Gastrocnemius medialis (tissue), 4 donors: ENCODE measurements around the gene GMCL1. TPM values are rescaled to one million over a fixed set of nuclear protein-coding genes. Genes with fewer than 3 reads are reported as not detected.

Experiments
- ATAC-seq, 2 donors: fragments of 150-250 bp; one replicate each; pipeline ENCODE4 v1.9.1; 2016
- DNase-seq, 2 donors: peaks; one replicate each; pipeline ENCODE4 v3.0.0-alpha.2; 2019
- H3K27ac ChIP-seq, 4 donors: fragments of 200-600 bp; sonication (generic); 1 replicate in 1 of 4; 2 replicates in 3 of 4; pipeline ENCODE4 v1.5.1; 2016 to 2018; ENCODE audit warnings: mild to moderate bottlenecking in 2 of 4, moderate library complexity in 1 of 4
- H3K27me3 ChIP-seq, 3 donors: fragments of 200-600 bp; sonication (generic) in 2 of 3; 1 replicate in 1 of 3; 2 replicates in 2 of 3; pipeline versions ENCODE4 v1.5.1 to v1.6.0; 2016 to 2019; ENCODE audit warnings: mild to moderate bottlenecking in 1 of 3, moderate library complexity in 1 of 3
- H3K36me3 ChIP-seq, 2 donors: fragments of 200-600 bp; sonication (generic) in 1 of 2; one replicate each; pipeline ENCODE4 v1.5.1; 2017 to 2018
- H3K4me1 ChIP-seq, 2 donors: fragments of 200-600 bp; sonication (generic) in 1 of 2; one replicate each; pipeline ENCODE4 v1.5.1; 2016 to 2017; ENCODE audit warnings: mild to moderate bottlenecking in 2 of 2
- H3K4me3 ChIP-seq, 4 donors: fragments of 200-600 bp; sonication (generic) in 3 of 4; 1 replicate in 1 of 4; 2 replicates in 3 of 4; pipeline ENCODE4 v1.5.1; 2016 to 2019; ENCODE audit warnings: mild to moderate bottlenecking in 2 of 4
- H3K9me3 ChIP-seq, 3 donors: fragments of 200-600 bp; sonication (generic) in 2 of 3; 1 replicate in 1 of 3; 2 replicates in 2 of 3; pipeline ENCODE4 v1.5.1; 2016 to 2019
- POLR2A ChIP-seq, 2 donors: fragments of 450-650 bp; IDR thresholded peaks; one replicate each; pipeline ENCODE4 v1.6.1; 2017; ENCODE audit warnings: antibody characterized with exemption in 2 of 2, mild to moderate bottlenecking in 2 of 2, moderate library complexity in 2 of 2
- in situ Hi-C, 4 donors: fragments of 200-750 bp; cut with MboI; loops; one replicate each; pipeline versions ENCODE4 v1.15.0 to v1.8.0; 2017; ENCODE audit warnings: low sequenced_read_pairs in 4 of 4
- intact Hi-C: fragments of 100-400 bp; cut with DNase I; formaldehyde crosslinking; loops from one replicate; pipeline ENCODE4 v1.15.1; 2023; ENCODE audit warnings: low total_unique reads
- total RNA-seq, 4 donors: library from RNA; depleted of rRNA; stranded (reverse); fragments of >200 nt; gene quantifications; one replicate each; pipeline versions ENCODE4 v1.1.0 to v1.2.3, GENCODE V29; 2016
- TF ChIP-seq, protein P1 (sequence below), 5 experiments: fragments of 450-650 bp in 3 of 5; fragments of 200-600 bp in 2 of 5; sonication (generic) in 2 of 5; IDR thresholded peaks in 4 of 5; conservative IDR thresholded peaks in 1 of 5; 1 replicate in 4 of 5; 2 replicates in 1 of 5; pipeline ENCODE4 v1.5.1; 2016 to 2019; ENCODE audit warnings: antibody characterized with exemption in 5 of 5, mild to moderate bottlenecking in 3 of 5, moderate library complexity in 3 of 5

GMCL1 gene
- total RNA-seq, 4 donors from 2014 or later, result 2.0 to 3.3 (median 3.3) TPM

- Histone ChIP-seq H3K36me3 (no peaks in the 10 kb centered on the region), H3K4me3 (no peak overlapping the region), H3K27me3 (no peaks in the 10 kb centered on the region), H3K9me3 (no peaks in the 10 kb centered on the region), H3K4me1 (peaks cover 3 to 14% of the 10 kb centered on the region in 2 donors), H3K27ac (no peak overlapping the region)
- intact Hi-C loops, result no loop called here
- DNase-seq (no peak), ATAC-seq (no peak)
- in situ Hi-C loops, result no loop called here
- TF ChIP-seq, protein P1, sequence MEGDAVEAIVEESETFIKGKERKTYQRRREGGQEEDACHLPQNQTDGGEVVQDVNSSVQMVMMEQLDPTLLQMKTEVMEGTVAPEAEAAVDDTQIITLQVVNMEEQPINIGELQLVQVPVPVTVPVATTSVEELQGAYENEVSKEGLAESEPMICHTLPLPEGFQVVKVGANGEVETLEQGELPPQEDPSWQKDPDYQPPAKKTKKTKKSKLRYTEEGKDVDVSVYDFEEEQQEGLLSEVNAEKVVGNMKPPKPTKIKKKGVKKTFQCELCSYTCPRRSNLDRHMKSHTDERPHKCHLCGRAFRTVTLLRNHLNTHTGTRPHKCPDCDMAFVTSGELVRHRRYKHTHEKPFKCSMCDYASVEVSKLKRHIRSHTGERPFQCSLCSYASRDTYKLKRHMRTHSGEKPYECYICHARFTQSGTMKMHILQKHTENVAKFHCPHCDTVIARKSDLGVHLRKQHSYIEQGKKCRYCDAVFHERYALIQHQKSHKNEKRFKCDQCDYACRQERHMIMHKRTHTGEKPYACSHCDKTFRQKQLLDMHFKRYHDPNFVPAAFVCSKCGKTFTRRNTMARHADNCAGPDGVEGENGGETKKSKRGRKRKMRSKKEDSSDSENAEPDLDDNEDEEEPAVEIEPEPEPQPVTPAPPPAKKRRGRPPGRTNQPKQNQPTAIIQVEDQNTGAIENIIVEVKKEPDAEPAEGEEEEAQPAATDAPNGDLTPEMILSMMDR (IDR thresholded peaks at IDR 0.05 in 4 of 5, conservative IDR thresholded peaks at IDR 0.05 in 1 of 5), result no peak
- no peak for TF ChIP-seq POLR2A (IDR thresholded peaks at IDR 0.05)
These were observed 6.2 kb downstream of the GMCL1 start for GRCh38 chr2:69835666-69836065.

DNA sequence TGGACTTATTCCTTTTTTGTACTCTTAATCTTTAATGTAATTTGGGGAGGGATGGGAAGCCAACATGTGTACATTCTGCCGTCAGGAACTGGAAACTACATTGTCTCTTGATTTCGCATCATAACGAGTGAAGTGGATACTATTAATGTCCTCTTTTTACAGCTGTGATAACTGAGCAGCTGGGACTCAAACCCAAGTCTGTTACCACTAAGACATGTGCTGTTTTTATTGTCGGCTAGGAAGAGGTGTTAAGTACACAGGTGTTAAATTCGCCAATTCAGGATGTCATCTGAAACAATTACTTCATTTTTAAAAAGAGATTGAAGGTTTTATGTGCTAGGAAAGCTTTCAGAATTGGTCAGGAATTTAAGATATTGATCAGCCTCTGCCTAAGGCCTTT is 6.9 kb downstream of the GMCL1 start:
- TF ChIP-seq, protein P1 (IDR thresholded peaks at IDR 0.05 in 4 of 5, conservative IDR thresholded peaks at IDR 0.05 in 1 of 5), result no peak
- no peak for TF ChIP-seq POLR2A (IDR thresholded peaks at IDR 0.05)
- no peaks in the 10 kb centered on the region for H3K27me3 ChIP-seq
- H3K9me3 ChIP-seq, result no peaks in the 10 kb centered on the region
- peaks cover 0 to 8% of the 10 kb centered on the region in 2 donors for H3K4me1 ChIP-seq
- intact Hi-C loops (no loop called here), in situ Hi-C loops (no loop called here)
- ATAC-seq, result no peak
- H3K36me3 ChIP-seq, result no peaks in the 10 kb centered on the region
- H3K4me3 ChIP-seq, result no peak overlapping the region
- no peak for DNase-seq
- no peak overlapping the region for H3K27ac ChIP-seq

- no peak overlapping the region for H3K4me3 ChIP-seq
- DNase-seq (no peak), ATAC-seq (no peak)
- intact Hi-C loops (no loop called here), in situ Hi-C loops (no loop called here)
- no peaks in the 10 kb centered on the region for H3K9me3 ChIP-seq
- H3K4me1 ChIP-seq, result peaks cover 0 to under 1% of the 10 kb centered on the region in 2 donors
- no peaks in the 10 kb centered on the region for H3K27me3 ChIP-seq
- no peaks in the 10 kb centered on the region for H3K36me3 ChIP-seq
- H3K27ac ChIP-seq, result no peak overlapping the region
- TF ChIP-seq, protein P1 (IDR thresholded peaks at IDR 0.05 in 4 of 5, conservative IDR thresholded peaks at IDR 0.05 in 1 of 5), result no peak
- no peak for TF ChIP-seq POLR2A (IDR thresholded peaks at IDR 0.05)
These were observed 8.1 kb downstream of the GMCL1 start for GRCh38 chr2:69837533-69837932.

DNA sequence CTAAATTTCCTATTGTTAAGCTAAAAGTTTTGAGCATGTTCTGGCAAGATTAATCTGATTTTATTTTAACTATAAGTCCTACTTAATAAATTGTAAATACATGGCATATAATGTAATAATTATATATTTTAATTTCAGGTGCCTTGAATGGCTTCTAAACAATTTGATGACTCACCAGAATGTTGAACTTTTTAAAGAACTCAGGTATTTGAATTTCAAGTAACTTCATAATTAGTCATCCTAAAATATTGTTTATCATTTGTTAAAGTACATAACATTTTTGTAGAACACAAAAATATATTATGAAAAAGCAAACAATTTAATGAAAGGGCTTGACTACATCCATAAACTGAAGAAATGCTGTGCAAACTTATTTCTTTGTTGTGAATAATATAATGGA is 14.5 kb downstream of the GMCL1 start:
- no peaks in the 10 kb centered on the region for H3K9me3 ChIP-seq
- intact Hi-C loops, result no loop called here
- TF ChIP-seq, protein P1 (IDR thresholded peaks at IDR 0.05 in 4 of 5, conservative IDR thresholded peaks at IDR 0.05 in 1 of 5), result no peak
- TF ChIP-seq POLR2A (IDR thresholded peaks at IDR 0.05), result no peak
- no peaks in the 10 kb centered on the region for H3K27me3 ChIP-seq
- in situ Hi-C loops, result no loop called here
- no peaks in the 10 kb centered on the region for H3K4me1 ChIP-seq
- ATAC-seq (no peak), DNase-seq (no peak)
- H3K4me3 ChIP-seq, result no peak overlapping the region
- H3K36me3 ChIP-seq, result peaks cover 0 to 21% of the 10 kb centered on the region in 2 donors
- no peak overlapping the region for H3K27ac ChIP-seq

GRCh38 chr2:69844560-69844959 is 15.1 kb downstream of the GMCL1 start:
- ATAC-seq, result no peak
- in situ Hi-C loops, result no loop called here
- H3K4me3 ChIP-seq, result no peak overlapping the region
- H3K27me3 ChIP-seq, result no peaks in the 10 kb centered on the region
- intact Hi-C loops, result no loop called here
- no peak for TF ChIP-seq POLR2A (IDR thresholded peaks at IDR 0.05)
- TF ChIP-seq, protein P1 (IDR thresholded peaks at IDR 0.05 in 4 of 5, conservative IDR thresholded peaks at IDR 0.05 in 1 of 5), result no peak
- H3K9me3 ChIP-seq, result no peaks in the 10 kb centered on the region
- peaks cover 0 to 21% of the 10 kb centered on the region in 2 donors for H3K36me3 ChIP-seq
- no peaks in the 10 kb centered on the region for H3K4me1 ChIP-seq
- no peak overlapping the region for H3K27ac ChIP-seq
- DNase-seq, result no peak
